Gastrocnemius medialis (tissue), 4 donors: Measurements from ENCODE around the gene RALGAPA1.

Source experiments
- CTCF ChIP-seq, 5 experiments: fragments of 450-650 bp in 3 of 5; fragments of 200-600 bp in 2 of 5; sonication (generic) in 2 of 5; IDR thresholded peaks in 4 of 5; conservative IDR thresholded peaks in 1 of 5; 1 replicate in 4 of 5; 2 replicates in 1 of 5; pipeline ENCODE4 v1.5.1; 2016 to 2019; ENCODE audit warnings: antibody characterized with exemption in 5 of 5, mild to moderate bottlenecking in 3 of 5, moderate library complexity in 3 of 5
- POLR2A ChIP-seq, 2 donors: fragments of 450-650 bp; IDR thresholded peaks; one replicate each; pipeline ENCODE4 v1.6.1; 2017; ENCODE audit warnings: antibody characterized with exemption in 2 of 2, mild to moderate bottlenecking in 2 of 2, moderate library complexity in 2 of 2

GRCh38 chr14:35776823-35777222 is 32.3 kb downstream of the RALGAPA1 start:
- TF ChIP-seq POLR2A (IDR thresholded peaks at IDR 0.05) (no peak), CTCF (IDR thresholded peaks at IDR 0.05 in 4 of 5, conservative IDR thresholded peaks at IDR 0.05 in 1 of 5) (no peak)
